IMR-90 (cell line): ENCODE measurements around the gene PRKAG1. TPM values are rescaled to one million over a fixed set of nuclear protein-coding genes. Genes with fewer than 3 reads are reported as not detected.

Source experiments
- ATAC-seq: fragments of 200-7000 bp; cut with Tn5 transposase; 2 replicates; pipeline ENCODE4 v1.9.1; 2020; ENCODE audit warnings: low read depth, mild to moderate bottlenecking, moderate library complexity
- BruUV-seq: library from RNA; stranded (reverse); fragments of 400-500 nt; replicated peaks from 2 replicates; lab custom pipeline; 2021; lab: Mats Ljungman, UMichigan
- CTCF ChIA-PET: fragments of 300-600 bp; formaldehyde crosslinking; extraction: SDS; loops from one replicate; lab custom pipeline; 2021; ENCODE audit warnings: antibody characterized with exemption; lab: Yijun Ruan, JAX
- POLR2A ChIA-PET: fragments of 300-600 bp; sonication (Branson Sonifier 250); formaldehyde crosslinking; loops from one replicate; lab custom pipeline; 2022; ENCODE audit warnings: antibody characterized with exemption; ENCODE audit not compliant: unreplicated experiment; lab: Charles Lee
- DNase-seq: peaks from one replicate; pipeline ENCODE4 v3.0.0; 2013
- H2AFZ ChIP-seq: replicated peaks from 2 replicates; pipeline ENCODE3; 2013; ENCODE audit warnings: low read length, mild to moderate bottlenecking; ENCODE audit not compliant: poor library complexity
- H2AK5ac ChIP-seq: 2 replicates; pipeline ENCODE4 v1.6.1; 2013; ENCODE audit warnings: low read depth, low read length, inconsistent platforms
- H2AK9ac ChIP-seq: replicated peaks from 2 replicates; pipeline ENCODE3; 2013; ENCODE audit warnings: mild to moderate bottlenecking, low read depth, low read length, moderate library complexity; ENCODE audit not compliant: poor library complexity
- H2BK120ac ChIP-seq: 2 replicates; pipeline ENCODE4 v1.6.1; 2013; ENCODE audit warnings: low read depth, low read length, inconsistent platforms
- H2BK15ac ChIP-seq: 3 replicates; pipeline ENCODE4 v1.6.1; 2013; ENCODE audit warnings: low read depth, low read length, inconsistent platforms
- H2BK20ac ChIP-seq: 2 replicates; pipeline ENCODE4 v1.6.1; 2013; ENCODE audit warnings: low read depth, mild to moderate bottlenecking, inconsistent platforms, low read length, moderate library complexity
- H2BK5ac ChIP-seq: 2 replicates; pipeline ENCODE4 v1.6.1; 2013; ENCODE audit warnings: mild to moderate bottlenecking, low read depth, low read length, inconsistent platforms; ENCODE audit not compliant: poor library complexity, severe bottlenecking
- H3K14ac ChIP-seq: replicated peaks from 2 replicates; pipeline ENCODE4 v1.6.1; 2013; ENCODE audit warnings: low read depth, low read length, inconsistent platforms
- H3K18ac ChIP-seq: 2 replicates; pipeline ENCODE4 v1.6.1; 2013; ENCODE audit warnings: low read depth, low read length, control low read depth
- H3K23ac ChIP-seq: 2 replicates; pipeline ENCODE4 v1.6.1; 2013; ENCODE audit warnings: low read depth, low read length, inconsistent platforms
- H3K27ac ChIP-seq: 2 replicates; pipeline ENCODE4 v1.5.1; 2013; ENCODE audit warnings: mild to moderate bottlenecking, control low read depth, low read length; ENCODE audit not compliant: insufficient read depth
- H3K27me3 ChIP-seq: 2 replicates; pipeline ENCODE4 v1.6.1; 2013; ENCODE audit warnings: low read length; ENCODE audit not compliant: control insufficient read depth, insufficient read depth
- H3K36me3 ChIP-seq: 2 replicates; pipeline ENCODE4 v1.6.1; 2013; ENCODE audit warnings: low read length, mixed read lengths; ENCODE audit not compliant: control insufficient read depth, insufficient read depth
- H3K4ac ChIP-seq: 2 replicates; pipeline ENCODE4 v1.6.1; 2013; ENCODE audit warnings: low read depth, low read length, inconsistent platforms
- H3K4me1 ChIP-seq: 2 replicates; pipeline ENCODE4 v1.6.1; 2013; ENCODE audit warnings: low read length, mixed read lengths; ENCODE audit not compliant: control insufficient read depth, insufficient read depth
- H3K4me2 ChIP-seq: 2 replicates; pipeline ENCODE4 v1.6.1; 2013; ENCODE audit warnings: low read depth, mild to moderate bottlenecking, control low read depth, low read length, moderate library complexity
- H3K4me3 ChIP-seq: 2 replicates; pipeline ENCODE4 v1.5.1; 2013; ENCODE audit warnings: low read depth, mild to moderate bottlenecking, control low read depth, low read length, moderate library complexity; ENCODE audit not compliant: insufficient read depth
- H3K56ac ChIP-seq: 2 replicates; pipeline ENCODE4 v1.6.1; 2013; ENCODE audit warnings: low read length, inconsistent platforms; ENCODE audit not compliant: insufficient read depth; ENCODE audit errors: extremely low read depth
- H3K79me1 ChIP-seq, 2 experiments: 2 replicates each; pipeline ENCODE4 v1.6.1; 2013; ENCODE audit warnings: low read length in 2 of 2, inconsistent platforms in 1 of 2, low read depth in 1 of 2
- H3K9ac ChIP-seq: 2 replicates; pipeline ENCODE4 v1.6.1; 2013; ENCODE audit warnings: low read depth, low read length, control low read depth
- H3K9me1 ChIP-seq: 2 replicates; pipeline ENCODE4 v1.6.1; 2013; ENCODE audit warnings: low read length, inconsistent platforms; ENCODE audit not compliant: insufficient read depth
- H3K9me3 ChIP-seq: 2 replicates; pipeline ENCODE4 v1.6.1; 2013; ENCODE audit warnings: low read length; ENCODE audit not compliant: control insufficient read depth, insufficient read depth
- H4K20me1 ChIP-seq: 2 replicates; pipeline ENCODE4 v1.6.1; 2013; ENCODE audit warnings: low read length, inconsistent platforms; ENCODE audit not compliant: insufficient read depth
- H4K5ac ChIP-seq: 2 replicates; pipeline ENCODE4 v1.6.1; 2013; ENCODE audit warnings: mild to moderate bottlenecking, low read depth, low read length, control low read depth
- H4K8ac ChIP-seq, 2 experiments: 2 replicates each; pipeline ENCODE4 v1.6.1; 2013; ENCODE audit warnings: low read depth in 2 of 2, low read length in 2 of 2, control low read depth in 1 of 2, inconsistent platforms in 1 of 2
- H4K91ac ChIP-seq: 2 replicates; pipeline ENCODE4 v1.6.1; 2013; ENCODE audit warnings: low read depth, low read length, inconsistent platforms; ENCODE audit not compliant: insufficient read depth
- BHLHE40 ChIP-seq: fragments of 150-350 bp; IDR thresholded peaks from 2 replicates; pipeline ENCODE4 v1.6.1; 2016; ENCODE audit warnings: mild to moderate bottlenecking, low read depth, low read length
- CEBPB ChIP-seq: IDR thresholded peaks from 2 replicates; pipeline ENCODE4 v1.6.1; 2012; ENCODE audit warnings: low read depth, low read length, improper control_type of control experiment
- CHD1 ChIP-seq: IDR thresholded peaks from 2 replicates; pipeline ENCODE4 v1.6.1; 2012; ENCODE audit warnings: low read depth, low read length, improper control_type of control experiment
- CTCF ChIP-seq: conservative IDR thresholded peaks from 2 replicates; pipeline ENCODE4 v1.5.1; 2012; ENCODE audit warnings: mild to moderate bottlenecking, low read depth, low read length, improper control_type of control experiment
- ELK1 ChIP-seq: fragments of 150-350 bp; IDR thresholded peaks from 2 replicates; pipeline ENCODE4 v1.6.1; 2016; ENCODE audit warnings: low read depth, mild to moderate bottlenecking, low read length, moderate library complexity, borderline replicate concordance
- FOS ChIP-seq: fragments of 150-350 bp; IDR thresholded peaks from 2 replicates; pipeline ENCODE4 v1.6.1; 2016; ENCODE audit warnings: low read depth, low read length
- MAFK ChIP-seq: IDR thresholded peaks from 2 replicates; pipeline ENCODE4 v1.6.1; 2012; ENCODE audit warnings: low read depth, low read length, improper control_type of control experiment
- MAZ ChIP-seq: IDR thresholded peaks from 2 replicates; pipeline ENCODE4 v1.6.1; 2012; ENCODE audit warnings: low read depth, mild to moderate bottlenecking, low read length, improper control_type of control experiment, moderate library complexity, borderline replicate concordance
- MXI1 ChIP-seq: IDR thresholded peaks from 2 replicates; pipeline ENCODE4 v1.6.1; 2012; ENCODE audit warnings: low read depth, mild to moderate bottlenecking, low read length, moderate library complexity, borderline replicate concordance
- NFE2L2 ChIP-seq: fragments of 150-350 bp; IDR thresholded peaks from 2 replicates; pipeline ENCODE4 v1.6.1; 2016; ENCODE audit warnings: low read depth, mild to moderate bottlenecking, low read length
- POLR2A ChIP-seq: IDR thresholded peaks from 2 replicates; pipeline ENCODE4 v1.6.1; 2012; ENCODE audit warnings: mild to moderate bottlenecking, low read depth, low read length
- RAD21 ChIP-seq: IDR thresholded peaks from 2 replicates; pipeline ENCODE4 v1.6.1; 2012; ENCODE audit warnings: low read length, improper control_type of control experiment
- RCOR1 ChIP-seq: IDR thresholded peaks from 2 replicates; pipeline ENCODE4 v1.6.1; 2012; ENCODE audit warnings: mild to moderate bottlenecking, low read length, improper control_type of control experiment; ENCODE audit not compliant: insufficient replicate concordance
- RFX5 ChIP-seq: IDR thresholded peaks from 2 replicates; pipeline ENCODE4 v1.8.0; 2012; ENCODE audit warnings: low read depth, mild to moderate bottlenecking, low read length, moderate library complexity
- SMC3 ChIP-seq: fragments of 150-350 bp; IDR thresholded peaks from 2 replicates; pipeline ENCODE4 v1.6.1; 2016; ENCODE audit warnings: low read depth, mild to moderate bottlenecking, antibody characterized with exemption, low read length, moderate library complexity
- USF2 ChIP-seq: fragments of 150-350 bp; IDR thresholded peaks from 2 replicates; pipeline ENCODE4 v1.6.1; 2017; ENCODE audit warnings: mild to moderate bottlenecking, antibody characterized with exemption, low read length, low read depth
- WGBS, 2 experiments: methylation state at CpG; one replicate each; pipeline versions ENCODE4 v1.1.5 to v1.1.7; 2013; ENCODE audit warnings: missing lambda C conversion rate in 2 of 2; ENCODE audit not compliant: insufficient read length in 1 of 2; ENCODE audit errors: extremely low coverage in 2 of 2; 5-methylcytosine and 5-hydroxymethylcytosine counted together
- dilution Hi-C: fragments of 300-500 bp; cut with HindIII; formaldehyde crosslinking; loops from one replicate; pipeline ENCODE4 v1.14.3; 2018; ENCODE audit warnings: low sequenced_read_pairs; ENCODE audit not compliant: unreplicated experiment
- in situ Hi-C: fragments of 300-500 bp; cut with MboI; formaldehyde crosslinking; loops from 3 replicates; pipeline ENCODE4 v1.14.3; 2019; ENCODE audit warnings: low sequenced_read_pairs, inconsistent platforms, mixed read lengths
- intact Hi-C: fragments of 100-400 bp; cut with micrococcal nuclease; formaldehyde crosslinking; loops from 2 replicates; pipeline ENCODE4 v1.10.0; 2022
- polyA plus RNA-seq, 3 experiments: library from polyadenylated mRNA; depleted of rRNA; stranded (reverse); fragments of >200 nt; gene quantifications; 2 replicates each; pipeline ENCODE4 v1.2.3, GENCODE V29; 2012; ENCODE audit warnings: low replicate concordance in 1 of 3
- total RNA-seq: library from RNA; depleted of rRNA; stranded (reverse); fragments of >200 nt; gene quantifications from 2 replicates; pipeline ENCODE4 v1.2.3, GENCODE V29; 2012

The PRKAG1 gene
- total and polyA plus RNA-seq, 2 of the 4 experiments (the other 2 are of a cell fraction): 81.1 to 106 TPM

- in situ Hi-C loops (no loop called here), intact Hi-C loops (no loop called here), dilution Hi-C loops (no loop called here)
- Histone ChIP-seq H4K8ac (no peak overlapping the region), H3K4me2 (no peak overlapping the region), H4K5ac (no peak overlapping the region), H2AFZ (no peak overlapping the region), H4K91ac (no peak overlapping the region), H2AK9ac (no peak overlapping the region), H2BK20ac (no peak overlapping the region), H3K9me3 (no peaks in the 10 kb centered on the region), H3K4me1 (peaks cover 14% of the 10 kb centered on the region), H3K4me3 (no peak overlapping the region), H2BK15ac (no peak overlapping the region), H3K4ac (no peak overlapping the region), H3K79me1 (no peaks in the 10 kb centered on the region), H3K14ac (no peak overlapping the region), H3K27me3 (peaks cover 84% of the 10 kb centered on the region), H2BK120ac (no peak overlapping the region), H2AK5ac (no peak overlapping the region), H3K9ac (no peak overlapping the region), H3K27ac (no peak overlapping the region), H3K23ac (no peak overlapping the region), H3K18ac (no peak overlapping the region), H4K20me1 (no peaks in the 10 kb centered on the region; the same call in 1 of the 2 replicates), H3K56ac (no peak overlapping the region), H3K9me1 (0 out of 2 replicates have a peak, but pooled peaks cover 4% of the 10 kb centered on the region), H2BK5ac (no peak overlapping the region), H3K36me3 (no peaks in the 10 kb centered on the region)
- no TSS peak for BruUV-seq
- ATAC-seq (no peak), DNase-seq (no peak)
- CTCF ChIA-PET: interaction anchor here (2.7 kb wide), 1 partner anchor 19 kb away, joined by 7 read pairs; no protein-coding TSS in a partner anchor
- WGBS, 2 experiments: no CpG with 5 or more reads among the region's 8 CpGs
- POLR2A ChIA-PET: no interaction called here
- TF ChIP-seq BHLHE40 (no peak), CEBPB (no peak), CHD1 (no peak), NFE2L2 (no peak), USF2 (no peak), RCOR1 (no peak), RAD21 (no peak), CTCF (no peak), FOS (no peak), POLR2A (no peak), MAFK (no peak), ELK1 (no peak), MAZ (no peak), RFX5 (no peak), MXI1 (no peak), SMC3 (no peak)
Observed at GRCh38 chr12:48969160-48969771, 49.3 kb downstream of the PRKAG1 start.
